K562 (cell line): ENCODE results near the gene MICOS13. TPM values are rescaled to one million over a fixed set of nuclear protein-coding genes. Genes with fewer than 3 reads are reported as not detected.

Experiments
- CBX3 ChIP-seq, 2 experiments: IDR thresholded peaks; 1 replicate in 1 of 2; 2 replicates in 1 of 2; pipeline ENCODE4 v1.6.1; 2012; ENCODE audit warnings: inconsistent platforms in 2 of 2, low read length in 2 of 2, borderline replicate concordance in 1 of 2, control low read depth in 1 of 2
- DPF2 ChIP-seq: fragments of 450-650 bp; IDR thresholded peaks from 2 replicates; pipeline ENCODE4 v1.6.1; 2016
- RBM15 ChIP-seq: fragments of 200-400 bp; formaldehyde crosslinking; IDR thresholded peaks from 2 replicates; pipeline ENCODE4 v1.6.1; 2018; ENCODE audit warnings: mild to moderate bottlenecking, low read length, moderate library complexity; ENCODE audit not compliant: insufficient read depth
- SIX5 ChIP-seq, 2 experiments: IDR thresholded peaks; 2 replicates each; pipeline ENCODE4 v1.6.1; 2011; ENCODE audit warnings: low read length in 2 of 2, borderline replicate concordance in 1 of 2, low read depth in 1 of 2, mild to moderate bottlenecking in 1 of 2, moderate library complexity in 1 of 2; ENCODE audit not compliant: insufficient read depth in 1 of 2
- TAF9B ChIP-seq: fragments of 450-650 bp; IDR thresholded peaks from 2 replicates; pipeline ENCODE4 v1.6.1; 2018; ENCODE audit warnings: mild to moderate bottlenecking; ENCODE audit not compliant: partially characterized antibody
- polyA plus RNA-seq, 8 experiments: library from polyadenylated mRNA; depleted of rRNA in 4 of 8; stranded (reverse) in 5 of 8; unstranded in 3 of 8; fragments of >200 nt; fragmentation: Nextera tagmentation in 2 of 8; fragmentation: Illumina TruSeq in 1 of 8; extraction: Ambion mirVana in 2 of 8; extraction: Trizol in 1 of 8; gene quantifications; 2 replicates each; pipeline versions ENCODE4 v1.2.1 to v1.2.3, GENCODE V29; 2011 to 2014; ENCODE audit warnings: inconsistent platforms in 1 of 8, missing spikeins in 1 of 8
- total RNA-seq, 7 experiments: library from RNA; depleted of rRNA in 6 of 7; stranded (reverse); fragments of >200 nt in 6 of 7; fragmentation: Illumina TruSeq in 2 of 7; extraction: Trizol in 2 of 7; gene quantifications; 2 replicates each; pipeline versions ENCODE4 v1.2.1 to v1.2.3, GENCODE V29; 2011 to 2021; ENCODE audit warnings: low replicate concordance in 1 of 7
- TF ChIP-seq, protein P1 (sequence below): sonication (generic); formaldehyde crosslinking; IDR thresholded peaks from 2 replicates; pipeline ENCODE4 v1.8.1; 2023; ENCODE audit warnings: mild to moderate bottlenecking, missing genetic modification reagents
- TF ChIP-seq, protein P2 (sequence below): fragments of 200-800 bp; sonication (Bioruptor generic); IDR thresholded peaks from 2 replicates; pipeline ENCODE4 v1.6.1; 2017; ENCODE audit warnings: missing genetic modification characterization, missing compliant biosample characterization
- TF ChIP-seq, protein P3 (sequence below): fragments of 450-650 bp; IDR thresholded peaks from 2 replicates; pipeline ENCODE4 v1.6.1; 2016; ENCODE audit warnings: antibody characterized with exemption
- TF ChIP-seq, protein P4 (sequence below): fragments of 450-650 bp; formaldehyde crosslinking; IDR thresholded peaks from 2 replicates; pipeline ENCODE4 v1.4.0; 2020; ENCODE audit warnings: mild to moderate bottlenecking, moderate library complexity
- TF ChIP-seq, protein P5 (sequence below): fragments of 250-450 bp; sonication (Bioruptor Pico); IDR thresholded peaks from 2 replicates; pipeline ENCODE4 v1.4.0; 2020; ENCODE audit warnings: borderline replicate concordance

The MICOS13 gene
- total and polyA plus RNA-seq, 9 of the 15 experiments (the other 6 are each of a cell fraction or from before 2014, with no cell fraction given): 15.5 to 220 (median 49.4) TPM

DNA sequence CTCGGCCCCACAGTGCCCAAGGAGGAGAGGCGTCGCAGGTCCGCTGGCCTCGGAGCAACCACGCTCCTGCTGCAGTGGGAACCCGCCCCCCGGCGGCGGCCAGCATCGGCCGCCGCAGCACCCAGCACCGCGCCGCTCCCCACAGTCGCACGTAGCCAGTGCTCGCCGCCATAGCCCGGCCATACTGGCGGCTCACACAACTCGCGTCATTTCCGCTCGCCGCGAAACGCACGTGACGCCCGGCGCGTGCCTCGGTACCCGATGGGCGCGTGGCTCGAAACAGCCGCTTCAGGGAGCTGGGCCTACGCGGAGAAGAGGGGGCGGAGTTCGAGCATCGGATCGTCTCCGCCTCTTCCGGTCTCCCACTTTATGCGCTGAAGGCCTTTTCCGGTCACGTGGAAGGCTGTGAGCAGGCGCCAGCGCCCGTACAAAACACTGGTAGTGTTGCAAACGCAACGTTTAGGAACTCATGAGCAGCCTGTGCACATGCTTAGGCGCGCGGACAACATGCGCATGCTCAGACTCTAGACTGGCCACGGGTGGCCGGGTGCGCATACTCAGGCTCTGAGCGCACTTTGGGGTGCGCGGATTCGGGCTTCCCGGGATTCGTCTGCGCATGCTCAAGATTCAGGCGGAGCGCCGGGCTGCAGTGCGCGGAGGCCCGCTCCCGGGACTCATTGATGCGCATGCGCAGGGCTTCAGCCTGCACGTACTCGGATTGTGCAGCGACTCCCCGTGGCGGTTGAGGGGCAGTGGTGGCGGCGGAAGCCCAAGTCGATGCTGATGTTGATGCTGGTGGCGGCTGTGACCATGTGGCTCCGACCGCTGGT, 39.9 kb upstream of the MICOS13 start, which contains the start of the genes CATSPERD and LONP1 (continued):
- TF ChIP-seq, protein P1, sequence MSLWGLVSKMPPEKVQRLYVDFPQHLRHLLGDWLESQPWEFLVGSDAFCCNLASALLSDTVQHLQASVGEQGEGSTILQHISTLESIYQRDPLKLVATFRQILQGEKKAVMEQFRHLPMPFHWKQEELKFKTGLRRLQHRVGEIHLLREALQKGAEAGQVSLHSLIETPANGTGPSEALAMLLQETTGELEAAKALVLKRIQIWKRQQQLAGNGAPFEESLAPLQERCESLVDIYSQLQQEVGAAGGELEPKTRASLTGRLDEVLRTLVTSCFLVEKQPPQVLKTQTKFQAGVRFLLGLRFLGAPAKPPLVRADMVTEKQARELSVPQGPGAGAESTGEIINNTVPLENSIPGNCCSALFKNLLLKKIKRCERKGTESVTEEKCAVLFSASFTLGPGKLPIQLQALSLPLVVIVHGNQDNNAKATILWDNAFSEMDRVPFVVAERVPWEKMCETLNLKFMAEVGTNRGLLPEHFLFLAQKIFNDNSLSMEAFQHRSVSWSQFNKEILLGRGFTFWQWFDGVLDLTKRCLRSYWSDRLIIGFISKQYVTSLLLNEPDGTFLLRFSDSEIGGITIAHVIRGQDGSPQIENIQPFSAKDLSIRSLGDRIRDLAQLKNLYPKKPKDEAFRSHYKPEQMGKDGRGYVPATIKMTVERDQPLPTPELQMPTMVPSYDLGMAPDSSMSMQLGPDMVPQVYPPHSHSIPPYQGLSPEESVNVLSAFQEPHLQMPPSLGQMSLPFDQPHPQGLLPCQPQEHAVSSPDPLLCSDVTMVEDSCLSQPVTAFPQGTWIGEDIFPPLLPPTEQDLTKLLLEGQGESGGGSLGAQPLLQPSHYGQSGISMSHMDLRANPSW (CRISPR knock-in tag): no peak
- TF ChIP-seq SIX5 (IDR thresholded peaks at IDR 0.05; ENCODE audit: borderline replicate concordance in 1 of 2, insufficient read depth in 1 of 2, low read depth in 1 of 2, low read length in 2 of 2): peak; percentile 23 to 33; a peak in 1 of 4 replicates
- TF ChIP-seq, protein P2, sequence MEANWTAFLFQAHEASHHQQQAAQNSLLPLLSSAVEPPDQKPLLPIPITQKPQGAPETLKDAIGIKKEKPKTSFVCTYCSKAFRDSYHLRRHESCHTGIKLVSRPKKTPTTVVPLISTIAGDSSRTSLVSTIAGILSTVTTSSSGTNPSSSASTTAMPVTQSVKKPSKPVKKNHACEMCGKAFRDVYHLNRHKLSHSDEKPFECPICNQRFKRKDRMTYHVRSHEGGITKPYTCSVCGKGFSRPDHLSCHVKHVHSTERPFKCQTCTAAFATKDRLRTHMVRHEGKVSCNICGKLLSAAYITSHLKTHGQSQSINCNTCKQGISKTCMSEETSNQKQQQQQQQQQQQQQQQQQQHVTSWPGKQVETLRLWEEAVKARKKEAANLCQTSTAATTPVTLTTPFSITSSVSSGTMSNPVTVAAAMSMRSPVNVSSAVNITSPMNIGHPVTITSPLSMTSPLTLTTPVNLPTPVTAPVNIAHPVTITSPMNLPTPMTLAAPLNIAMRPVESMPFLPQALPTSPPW: peak; percentile 13; the same call in 1 of the 2 replicates
- TF ChIP-seq RBM15: no peak
- TF ChIP-seq, protein P3, sequence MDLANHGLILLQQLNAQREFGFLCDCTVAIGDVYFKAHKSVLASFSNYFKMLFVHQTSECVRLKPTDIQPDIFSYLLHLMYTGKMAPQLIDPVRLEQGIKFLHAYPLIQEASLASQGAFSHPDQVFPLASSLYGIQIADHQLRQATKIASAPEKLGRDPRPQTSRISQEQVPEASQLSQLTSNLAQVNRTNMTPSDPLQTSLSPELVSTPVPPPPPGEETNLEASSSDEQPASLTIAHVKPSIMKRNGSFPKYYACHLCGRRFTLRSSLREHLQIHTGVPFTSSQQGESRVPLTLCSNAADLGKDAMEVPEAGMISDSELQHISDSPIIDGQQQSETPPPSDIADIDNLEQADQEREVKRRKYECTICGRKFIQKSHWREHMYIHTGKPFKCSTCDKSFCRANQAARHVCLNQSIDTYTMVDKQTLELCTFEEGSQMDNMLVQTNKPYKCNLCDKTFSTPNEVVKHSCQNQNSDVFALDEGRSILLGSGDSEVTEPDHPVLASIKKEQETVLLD: peak; percentile 100
- TF ChIP-seq TAF9B: peak; percentile 93
- peak in 1 of 2 experiments; percentile 72; a peak in 2 of 3 replicates for TF ChIP-seq CBX3 (IDR thresholded peaks at IDR 0.05; ENCODE audit: borderline replicate concordance in 1 of 2, low read length in 2 of 2)
- TF ChIP-seq, protein P4, sequence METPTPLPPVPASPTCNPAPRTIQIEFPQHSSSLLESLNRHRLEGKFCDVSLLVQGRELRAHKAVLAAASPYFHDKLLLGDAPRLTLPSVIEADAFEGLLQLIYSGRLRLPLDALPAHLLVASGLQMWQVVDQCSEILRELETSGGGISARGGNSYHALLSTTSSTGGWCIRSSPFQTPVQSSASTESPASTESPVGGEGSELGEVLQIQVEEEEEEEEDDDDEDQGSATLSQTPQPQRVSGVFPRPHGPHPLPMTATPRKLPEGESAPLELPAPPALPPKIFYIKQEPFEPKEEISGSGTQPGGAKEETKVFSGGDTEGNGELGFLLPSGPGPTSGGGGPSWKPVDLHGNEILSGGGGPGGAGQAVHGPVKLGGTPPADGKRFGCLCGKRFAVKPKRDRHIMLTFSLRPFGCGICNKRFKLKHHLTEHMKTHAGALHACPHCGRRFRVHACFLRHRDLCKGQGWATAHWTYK (CRISPR knock-in tag): peak; percentile 27; the same call in 1 of the 2 replicates
- TF ChIP-seq DPF2: no peak
- TF ChIP-seq, protein P5, sequence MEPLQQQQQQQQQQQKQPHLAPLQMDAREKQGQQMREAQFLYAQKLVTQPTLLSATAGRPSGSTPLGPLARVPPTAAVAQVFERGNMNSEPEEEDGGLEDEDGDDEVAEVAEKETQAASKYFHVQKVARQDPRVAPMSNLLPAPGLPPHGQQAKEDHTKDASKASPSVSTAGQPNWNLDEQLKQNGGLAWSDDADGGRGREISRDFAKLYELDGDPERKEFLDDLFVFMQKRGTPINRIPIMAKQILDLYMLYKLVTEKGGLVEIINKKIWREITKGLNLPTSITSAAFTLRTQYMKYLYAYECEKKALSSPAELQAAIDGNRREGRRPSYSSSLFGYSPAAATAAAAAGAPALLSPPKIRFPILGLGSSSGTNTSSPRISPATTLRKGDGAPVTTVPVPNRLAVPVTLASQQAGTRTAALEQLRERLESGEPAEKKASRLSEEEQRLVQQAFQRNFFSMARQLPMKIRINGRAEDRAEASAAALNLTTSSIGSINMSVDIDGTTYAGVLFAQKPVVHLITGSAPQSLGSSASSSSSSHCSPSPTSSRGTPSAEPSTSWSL: no peak
